Heart left ventricle (tissue), 16 donors: ENCODE results near the gene MCF2L. TPM values are rescaled to one million over a fixed set of nuclear protein-coding genes. Genes with fewer than 3 reads are reported as not detected.

Experiments
- ATAC-seq, 4 donors: fragments of 200-7000 bp; cut with Tn5 transposase; one replicate each; pipeline ENCODE4 v1.9.1; 2020 to 2022; ENCODE audit warnings: moderate library complexity in 4 of 4, mild to moderate bottlenecking in 3 of 4, moderate number of reproducible peaks in 1 of 4
- DNase-seq, 5 donors: peaks; one replicate each; pipeline ENCODE4 v3.0.0-alpha.2; 2020
- H3K27ac ChIP-seq, 12 donors: fragments of 200-600 bp; sonication (generic) in 4 of 12; one replicate each; pipeline versions ENCODE4 v1.5.0 to v1.8.0; 2016 to 2022; ENCODE audit warnings: mild to moderate bottlenecking in 2 of 12
- H3K27me3 ChIP-seq, 9 donors: fragments of 200-600 bp; sonication (generic) in 2 of 9; one replicate each; pipeline versions ENCODE4 v1.5.1 to v1.8.0; 2016 to 2022; ENCODE audit warnings: mild to moderate bottlenecking in 3 of 9
- H3K36me3 ChIP-seq, 9 donors: fragments of 200-600 bp; sonication (generic) in 2 of 9; one replicate each; pipeline versions ENCODE4 v1.5.0 to v1.8.0; 2018 to 2022; ENCODE audit warnings: mild to moderate bottlenecking in 2 of 9
- H3K4me1 ChIP-seq, 12 donors: fragments of 200-600 bp; sonication (generic) in 4 of 12; one replicate each; pipeline versions ENCODE4 v1.5.0 to v1.8.0; 2016 to 2022; ENCODE audit warnings: mild to moderate bottlenecking in 3 of 12
- H3K4me3 ChIP-seq, 12 donors: fragments of 200-600 bp; sonication (generic) in 4 of 12; one replicate each; pipeline versions ENCODE4 v1.5.0 to v1.8.0; 2017 to 2022; ENCODE audit warnings: mild to moderate bottlenecking in 9 of 12, moderate library complexity in 4 of 12
- H3K9me3 ChIP-seq, 12 donors: fragments of 200-600 bp; sonication (generic) in 4 of 12; one replicate each; pipeline versions ENCODE4 v1.5.0 to v1.8.0; 2016 to 2022; ENCODE audit warnings: mild to moderate bottlenecking in 1 of 12
- POLR2A ChIP-seq, 2 donors: fragments of 450-650 bp; IDR thresholded peaks; one replicate each; pipeline ENCODE4 v1.6.1; 2017; ENCODE audit warnings: antibody characterized with exemption in 2 of 2, mild to moderate bottlenecking in 2 of 2, moderate library complexity in 2 of 2
- WGBS, 4 donors: extraction: QIAGEN DNeasy Blood & Tissue Kit in 2 of 4; methylation state at CpG; one replicate each; pipeline versions ENCODE4 v1.1.5 to v1.1.7; 2013 to 2018; 5-methylcytosine and 5-hydroxymethylcytosine counted together
- intact Hi-C, 10 donors: fragments of 100-400 bp; cut with DNase I; formaldehyde crosslinking; loops; one replicate each; pipeline versions ENCODE4 v1.11.1 to v1.14.2; 2022
- polyA plus RNA-seq, 2 donors: library from polyadenylated mRNA; stranded (reverse); fragments of 200-250 nt; gene quantifications; one replicate each; pipeline ENCODE4 v1.2.3, GENCODE V29; 2013
- total RNA-seq, 9 donors: library from RNA; depleted of rRNA in 2 of 9; stranded (reverse); fragments of >200 nt in 2 of 9; fragmentation: NEBNext Ultra II Directional in 3 of 9; extraction: Animal tissue kit (Norgen Biotek cat#: 25700) in 3 of 9; gene quantifications; one replicate each; pipeline versions ENCODE4 v1.1.0 to v1.2.4, GENCODE V29; 2016 to 2023
- TF ChIP-seq, protein P1 (sequence below), 12 donors: fragments of 200-600 bp; sonication (generic) in 4 of 12; IDR thresholded peaks; one replicate each; pipeline versions ENCODE4 v1.5.0 to v1.8.0; 2018 to 2022; ENCODE audit warnings: antibody characterized with exemption in 12 of 12, mild to moderate bottlenecking in 5 of 12
- donor health status: ischemic (EF 13 %, LVEDD 7.1; RV severe dilation, severe dysfunction).
- donor health status: healthy with polysubstance abuse.
- donor health status: DM: no; HTN: yes; CAD: no.
- donor health status: DM: no; HTN: no; CAD: no.
- donor health status: ischemic (EF 25% LVEDD 6.9; RV normal size, moderate dysfunction).
- donor health status: ischemic (EF 25% LVEDD 5.7; RV mildly dilated, moderate dysfunction).
- donor health status: healthy.
- donor health status: DM: yes; HTN: yes; CAD: no.
- donor health status: ischemic (EF 35%, LVEDD 5.7; RV mildly dilated, moderate dysfunction).
- donor health status: nonischemic (EF 11% LVEDD 7.7; RV severe dilation, severe dysfunction).
- donor health status: DM: yes; HTN: yes; CAD: no.
- donor health status: PGD.
- donor health status: ischemic (EF 29% LVEDD 5.4; RV normal size, mild dysfunction).
- donor health status: nonischemic (EF 23%, LVEDD 6.1; RV moderate dilation, normal function).

MCF2L gene
- total and polyA plus RNA-seq, 11 donors: 26.0 to 61.0 (median 42.7) TPM

DNA sequence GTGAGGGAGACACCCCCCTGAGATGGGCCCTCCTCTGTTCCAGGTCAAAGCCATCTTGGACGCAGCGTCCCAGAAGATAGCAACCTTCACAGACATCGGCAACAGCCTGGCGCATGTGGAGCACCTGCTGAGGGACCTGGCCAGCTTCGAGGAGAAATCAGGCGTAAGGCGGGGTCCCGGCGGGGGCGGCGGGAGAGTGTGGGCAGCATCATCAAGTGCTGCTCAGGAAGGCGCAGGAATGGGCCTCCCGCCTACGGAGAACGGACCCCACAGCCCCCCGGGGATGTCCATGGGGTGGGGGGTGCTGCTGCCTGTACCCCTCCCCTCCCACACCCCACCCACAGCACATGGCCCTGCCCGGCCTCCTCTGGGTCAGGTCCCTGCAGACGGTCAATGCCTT, 105.4 kb downstream of the MCF2L start:
- intact Hi-C loops: no loop called here
- ATAC-seq (peak in 1 of 4 donors; percentile 13), DNase-seq (peak in 3 of 5 donors; percentile 12 to 20 (median 18))
- Histone ChIP-seq H3K4me3 (no peak overlapping the region), H3K27ac (no peak overlapping the region), H3K36me3 (peaks cover 0 to 77% (median 50%) of the 10 kb centered on the region in 9 donors), H3K9me3 (peaks cover 0 to 3% (median 0%) of the 10 kb centered on the region in 12 donors), H3K4me1 (peaks cover 0 to 5% (median 0%) of the 10 kb centered on the region in 12 donors), H3K27me3 (no peaks in the 10 kb centered on the region)
- WGBS, 4 donors: 85 to 95% (median 90%) methylated on average over 8 to 18 of the region's 18 CpGs
- TF ChIP-seq POLR2A (IDR thresholded peaks at IDR 0.05): no peak
- TF ChIP-seq, protein P1, sequence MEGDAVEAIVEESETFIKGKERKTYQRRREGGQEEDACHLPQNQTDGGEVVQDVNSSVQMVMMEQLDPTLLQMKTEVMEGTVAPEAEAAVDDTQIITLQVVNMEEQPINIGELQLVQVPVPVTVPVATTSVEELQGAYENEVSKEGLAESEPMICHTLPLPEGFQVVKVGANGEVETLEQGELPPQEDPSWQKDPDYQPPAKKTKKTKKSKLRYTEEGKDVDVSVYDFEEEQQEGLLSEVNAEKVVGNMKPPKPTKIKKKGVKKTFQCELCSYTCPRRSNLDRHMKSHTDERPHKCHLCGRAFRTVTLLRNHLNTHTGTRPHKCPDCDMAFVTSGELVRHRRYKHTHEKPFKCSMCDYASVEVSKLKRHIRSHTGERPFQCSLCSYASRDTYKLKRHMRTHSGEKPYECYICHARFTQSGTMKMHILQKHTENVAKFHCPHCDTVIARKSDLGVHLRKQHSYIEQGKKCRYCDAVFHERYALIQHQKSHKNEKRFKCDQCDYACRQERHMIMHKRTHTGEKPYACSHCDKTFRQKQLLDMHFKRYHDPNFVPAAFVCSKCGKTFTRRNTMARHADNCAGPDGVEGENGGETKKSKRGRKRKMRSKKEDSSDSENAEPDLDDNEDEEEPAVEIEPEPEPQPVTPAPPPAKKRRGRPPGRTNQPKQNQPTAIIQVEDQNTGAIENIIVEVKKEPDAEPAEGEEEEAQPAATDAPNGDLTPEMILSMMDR (IDR thresholded peaks at IDR 0.05): no peak

DNA sequence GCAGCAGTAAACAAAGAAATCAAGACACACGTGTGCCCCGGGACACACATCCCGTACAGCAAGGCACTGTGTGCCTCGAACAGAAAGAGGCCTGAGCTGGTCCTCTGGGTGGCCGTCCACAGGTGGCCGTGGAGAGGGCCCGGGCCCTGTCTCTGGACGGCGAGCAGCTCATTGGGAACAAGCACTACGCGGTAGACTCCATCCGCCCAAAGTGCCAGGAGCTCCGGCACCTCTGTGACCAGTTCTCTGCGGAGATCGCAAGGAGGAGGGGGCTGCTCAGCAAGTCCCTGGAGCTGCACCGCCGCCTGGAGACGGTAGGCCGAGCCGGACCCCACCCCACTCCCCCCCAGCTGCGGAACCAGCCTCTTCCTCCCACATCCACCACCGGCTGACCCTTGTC, 105.9 kb downstream of the MCF2L start:
- Histone ChIP-seq H3K36me3 (peaks cover 0 to 78% (median 49%) of the 10 kb centered on the region in 9 donors), H3K27ac (no peak overlapping the region), H3K27me3 (no peaks in the 10 kb centered on the region), H3K9me3 (peaks cover 0 to 3% (median 0%) of the 10 kb centered on the region in 12 donors), H3K4me1 (peaks cover 0 to 5% (median 0%) of the 10 kb centered on the region in 12 donors), H3K4me3 (no peak overlapping the region)
- 92 to 94% (median 93%) methylated on average over 19 to 22 of the region's 22 CpGs for WGBS, 4 donors
- intact Hi-C loops: no loop called here
- TF ChIP-seq, protein P1 (IDR thresholded peaks at IDR 0.05): no peak
- no peak for TF ChIP-seq POLR2A (IDR thresholded peaks at IDR 0.05)
- peak in 1 of 4 donors; percentile 3 for ATAC-seq
- DNase-seq: peak in 3 of 5 donors; percentile 12 to 52 (median 15)

DNA sequence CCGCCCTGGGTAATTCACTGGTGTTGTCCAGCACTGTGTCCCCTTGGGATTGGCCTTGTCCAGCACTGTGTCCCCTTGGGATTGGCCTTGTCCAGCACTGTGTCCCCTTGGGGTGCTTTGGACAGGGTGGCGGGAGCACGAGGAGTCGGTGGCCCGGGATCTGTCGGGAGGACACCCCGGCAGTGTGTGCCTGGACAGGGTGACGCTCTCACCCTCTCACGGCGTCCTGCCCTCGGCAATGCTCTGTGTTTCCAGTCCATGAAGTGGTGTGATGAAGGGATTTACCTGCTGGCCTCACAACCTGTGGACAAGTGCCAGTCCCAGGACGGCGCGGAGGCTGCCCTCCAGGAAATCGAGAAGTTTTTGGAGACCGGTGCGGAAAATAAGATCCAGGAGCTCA, 106.7 kb downstream of the MCF2L start:
- intact Hi-C loops: no loop called here
- TF ChIP-seq, protein P1 (IDR thresholded peaks at IDR 0.05): no peak
- no peak for TF ChIP-seq POLR2A (IDR thresholded peaks at IDR 0.05)
- Histone ChIP-seq H3K4me3 (no peak overlapping the region), H3K27me3 (no peaks in the 10 kb centered on the region), H3K4me1 (peaks cover 0 to 5% (median 0%) of the 10 kb centered on the region in 12 donors), H3K9me3 (peaks cover 0 to 3% (median 0%) of the 10 kb centered on the region in 12 donors), H3K36me3 (peaks cover 0 to 71% (median 41%) of the 10 kb centered on the region in 9 donors), H3K27ac (no peak overlapping the region)
- DNase-seq (peak in 3 of 5 donors; percentile 11 to 37 (median 18)), ATAC-seq (no peak)
- WGBS, 4 donors: 96 to 99% (median 97%) methylated on average over 17 of the region's 17 CpGs

DNA sequence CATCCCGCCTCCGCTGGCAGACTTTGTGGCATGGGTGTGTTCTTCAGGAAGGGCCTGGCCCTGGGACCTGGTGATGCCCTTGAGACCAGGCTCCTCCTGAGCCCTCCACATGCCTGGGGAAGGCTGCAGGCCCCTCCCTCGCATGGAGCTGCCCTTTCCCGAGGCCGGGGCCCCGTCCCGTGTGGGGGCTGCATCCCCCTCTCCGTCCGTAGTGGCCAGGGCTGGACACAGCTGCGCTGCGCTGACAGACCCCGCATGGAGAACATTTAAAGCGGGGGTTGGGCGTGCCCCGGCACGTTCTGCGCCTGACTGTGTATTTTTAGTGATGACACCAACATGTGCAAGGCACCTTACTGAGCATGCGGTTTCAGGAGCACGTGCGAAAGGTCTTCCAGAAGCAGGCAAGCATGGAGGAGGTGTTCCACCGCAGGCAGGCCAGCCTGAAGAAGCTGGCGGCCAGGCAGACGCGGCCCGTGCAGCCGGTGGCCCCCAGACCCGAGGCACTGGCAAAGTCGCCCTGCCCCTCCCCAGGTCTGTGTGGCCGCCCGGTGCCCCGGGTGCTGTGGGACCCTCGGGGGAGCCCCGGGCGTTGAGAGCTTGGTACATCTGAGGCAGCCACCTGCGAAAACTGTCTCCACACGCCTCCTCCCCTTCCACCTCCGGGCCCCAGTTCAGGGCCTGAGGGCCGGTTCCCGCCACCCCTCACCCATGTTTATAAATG, 107.8 kb downstream of the MCF2L start:
- H3K9me3 ChIP-seq: peaks cover 0 to 3% (median 0%) of the 10 kb centered on the region in 12 donors
- intact Hi-C loops: no loop called here
- TF ChIP-seq POLR2A (IDR thresholded peaks at IDR 0.05): no peak
- TF ChIP-seq, protein P1 (IDR thresholded peaks at IDR 0.05): no peak
- ATAC-seq (no peak), DNase-seq (peak in 3 of 5 donors; percentile 24 to 49 (median 26))
- H3K4me1 ChIP-seq: peaks cover 0 to 5% (median 0%) of the 10 kb centered on the region in 12 donors
- no peaks in the 10 kb centered on the region for H3K27me3 ChIP-seq
- H3K36me3 ChIP-seq: peaks cover 0 to 70% (median 46%) of the 10 kb centered on the region in 9 donors
- no peak overlapping the region for H3K27ac ChIP-seq
- no peak overlapping the region for H3K4me3 ChIP-seq
- WGBS, 4 donors: 90 to 94% (median 93%) methylated on average over 17 to 39 of the region's 39 CpGs
